ENCODE data around the gene SFXN1. TPM values are rescaled to one million over a fixed set of nuclear protein-coding genes. Genes with fewer than 3 reads are reported as not detected.
A peak's percentile ranks its signal among the peaks of the same experiment; 100 is the strongest.

The SFXN1 gene
- polyA plus RNA-seq, 3 donors: 5.8 to 10.3 (median 8.3) TPM

- no peaks in the 10 kb centered on the region for H3K36me3 Mint-ChIP-seq
Observed at GRCh38 chr5:175556794-175557193, 78.4 kb downstream of the SFXN1 start.

DNA sequence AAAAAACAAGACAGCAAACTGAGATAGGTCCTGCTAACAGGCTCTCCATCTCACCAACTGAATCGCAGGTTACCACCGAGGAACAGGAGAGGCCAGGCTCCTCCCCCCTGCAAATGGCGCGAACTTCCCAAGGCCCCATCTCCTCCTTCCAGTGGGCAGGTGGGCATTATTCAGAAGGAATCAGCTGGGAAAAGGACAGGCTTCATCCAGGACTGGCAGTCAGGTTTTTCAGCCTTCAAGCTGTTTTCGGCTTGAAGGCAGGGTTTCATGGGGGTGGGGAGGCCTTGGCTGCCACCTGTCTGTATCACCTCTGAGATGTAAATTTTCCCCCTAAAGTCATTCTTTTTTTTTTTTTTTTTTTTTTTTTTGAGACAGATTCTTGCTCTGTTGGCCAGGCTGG lies 79.4 kb downstream of the SFXN1 start:
- H3K27me3 Mint-ChIP-seq (ENCODE audit: low read depth in 3 of 3): peaks cover 3 to 14% (median 7%) of the 10 kb centered on the region in 3 donors
- Histone ChIP-seq H3K27ac (ENCODE audit: low read depth in 1 of 2, low read length in 2 of 2) (no peak overlapping the region), H3K9me3 (replicated peaks in 1 of 2; ENCODE audit: control insufficient read depth in 1 of 2, insufficient read depth in 1 of 2, low read length in 2 of 2) (no peaks in the 10 kb centered on the region), H4K20me1 (ENCODE audit: insufficient read depth, low read length) (no peaks in the 10 kb centered on the region), H3K4me1 (ENCODE audit: control insufficient read depth in 1 of 2, insufficient read depth in 2 of 2, low read length in 2 of 2) (no peaks in the 10 kb centered on the region), H3K4me3 (replicated peaks in 1 of 3; ENCODE audit: low read depth in 2 of 3, low read length in 3 of 3) (no peak overlapping the region), H3K36me3 (replicated peaks in 1 of 2; ENCODE audit: control insufficient read depth in 1 of 2, insufficient read depth in 2 of 2, low read length in 2 of 2) (no peaks in the 10 kb centered on the region), H3K9ac (ENCODE audit: insufficient read depth, low read length, poor library complexity, severe bottlenecking) (no peak overlapping the region), H2AFZ (ENCODE audit: insufficient read depth, low read depth, low read length, poor library complexity, severe bottlenecking) (no peak overlapping the region), H3K4me2 (replicated peaks; ENCODE audit: extremely low read depth, low read length, poor library complexity, severe bottlenecking) (no peak overlapping the region), H3K79me2 (ENCODE audit: insufficient read depth, low read length) (no peaks in the 10 kb centered on the region), H3K27me3 (ENCODE audit: control insufficient read depth in 2 of 2, insufficient read depth in 2 of 2, low read length in 2 of 2) (no peaks in the 10 kb centered on the region)
- H3K4me3 Mint-ChIP-seq: no peak overlapping the region
- peaks cover 0 to 2% (median 0%) of the 10 kb centered on the region in 7 donors for H3K9me3 Mint-ChIP-seq
- DNase-seq: no peak
- no peaks in the 10 kb centered on the region for H3K36me3 Mint-ChIP-seq
- TF ChIP-seq CTCF (IDR thresholded peaks at IDR 0.05): no peak
- no peak overlapping the region for H3K27ac Mint-ChIP-seq
- intact Hi-C loops (cut with micrococcal nuclease): no loop called here
- WGBS (ENCODE audit: insufficient coverage): no CpG with 5 or more reads among the region's 5 CpGs
- peaks cover 3% of the 10 kb centered on the region for H3K4me1 Mint-ChIP-seq

More at GRCh38 chr5:175556794-175557193, 78.4 kb downstream of the SFXN1 start:
- TF ChIP-seq CTCF (IDR thresholded peaks at IDR 0.05): no peak
- WGBS (ENCODE audit: insufficient coverage): 91% methylated on average over 3 of the region's 4 CpGs
- Histone ChIP-seq H3K79me2 (ENCODE audit: insufficient read depth, low read length) (no peaks in the 10 kb centered on the region), H3K4me3 (replicated peaks in 1 of 3; ENCODE audit: low read depth in 2 of 3, low read length in 3 of 3) (no peak overlapping the region), H4K20me1 (ENCODE audit: insufficient read depth, low read length) (no peaks in the 10 kb centered on the region), H3K27ac (ENCODE audit: low read depth in 1 of 2, low read length in 2 of 2) (no peak overlapping the region), H3K4me1 (ENCODE audit: control insufficient read depth in 1 of 2, insufficient read depth in 2 of 2, low read length in 2 of 2) (no peaks in the 10 kb centered on the region), H3K9ac (ENCODE audit: insufficient read depth, low read length, poor library complexity, severe bottlenecking) (no peak overlapping the region), H3K36me3 (replicated peaks in 1 of 2; ENCODE audit: control insufficient read depth in 1 of 2, insufficient read depth in 2 of 2, low read length in 2 of 2) (no peaks in the 10 kb centered on the region), H3K4me2 (replicated peaks; ENCODE audit: extremely low read depth, low read length, poor library complexity, severe bottlenecking) (no peak overlapping the region), H3K9me3 (replicated peaks in 1 of 2; ENCODE audit: control insufficient read depth in 1 of 2, insufficient read depth in 1 of 2, low read length in 2 of 2) (no peaks in the 10 kb centered on the region), H2AFZ (ENCODE audit: insufficient read depth, low read depth, low read length, poor library complexity, severe bottlenecking) (no peak overlapping the region), H3K27me3 (ENCODE audit: control insufficient read depth in 2 of 2, insufficient read depth in 2 of 2, low read length in 2 of 2) (no peaks in the 10 kb centered on the region)
- peaks cover 0 to 2% (median 0%) of the 10 kb centered on the region in 7 donors for H3K9me3 Mint-ChIP-seq
- H3K4me3 Mint-ChIP-seq: no peak overlapping the region
- intact Hi-C loops (cut with micrococcal nuclease): no loop called here
- peaks cover 3% of the 10 kb centered on the region for H3K4me1 Mint-ChIP-seq
- peaks cover 3 to 13% (median 7%) of the 10 kb centered on the region in 3 donors for H3K27me3 Mint-ChIP-seq (ENCODE audit: low read depth in 3 of 3)
- DNase-seq: no peak
- peak overlapping the region in 1 of 7 donors; percentile 17 for H3K27ac Mint-ChIP-seq

All from CD14-positive monocyte (primary cell).